MM.1S (cell line): ENCODE measurements around the gene HCN1.

Experiments
- DNase-seq: peaks from one replicate; pipeline ENCODE4 v3.0.0-alpha.2; 2015
- H2AFZ ChIP-seq: fragments of 300-600 bp; sonication (generic); 2 replicates; pipeline ENCODE4 v1.6.0; 2016; ENCODE audit warnings: antibody characterized with exemption, low read length
- H3F3A ChIP-seq: fragments of 300-600 bp; sonication (generic); 2 replicates; pipeline ENCODE4 v1.6.1; 2016; ENCODE audit warnings: mild to moderate bottlenecking, antibody characterized with exemption, low read length, moderate library complexity, mixed read lengths; ENCODE audit not compliant: insufficient read depth
- H3K27ac ChIP-seq: fragments of 300-600 bp; sonication (generic); 2 replicates; pipeline ENCODE4 v1.5.1; 2016; ENCODE audit warnings: mild to moderate bottlenecking, low read length
- H3K27me3 ChIP-seq: fragments of 300-600 bp; sonication (generic); replicated peaks from 2 replicates; pipeline ENCODE4 v1.6.0; 2016; ENCODE audit warnings: low read length; ENCODE audit not compliant: insufficient read depth
- H3K36me3 ChIP-seq: fragments of 300-600 bp; sonication (generic); replicated peaks from 2 replicates; pipeline ENCODE4 v1.6.1; 2016; ENCODE audit warnings: mild to moderate bottlenecking, low read length, mixed read lengths; ENCODE audit not compliant: insufficient read depth
- H3K4me1 ChIP-seq: fragments of 300-600 bp; sonication (generic); 2 replicates; pipeline ENCODE4 v1.6.1; 2016; ENCODE audit warnings: low read length, mixed read lengths
- H3K4me2 ChIP-seq: fragments of 300-600 bp; sonication (generic); 2 replicates; pipeline ENCODE4 v1.6.0; 2016; ENCODE audit warnings: low read depth, low read length
- H3K4me3 ChIP-seq: fragments of 300-600 bp; sonication (generic); 2 replicates; pipeline ENCODE4 v1.5.1; 2016; ENCODE audit warnings: low read length, mixed read lengths
- H3K79me2 ChIP-seq: fragments of 300-600 bp; sonication (generic); 2 replicates; pipeline ENCODE4 v1.6.1; 2016; ENCODE audit warnings: mixed run types, low read length, mixed read lengths
- H3K9ac ChIP-seq: fragments of 300-600 bp; sonication (generic); 2 replicates; pipeline ENCODE4 v1.6.1; 2016; ENCODE audit warnings: low read length, mixed read lengths
- H3K9me2 ChIP-seq: fragments of 300-600 bp; sonication (generic); replicated peaks from 2 replicates; pipeline ENCODE4 v1.6.1; 2016; ENCODE audit warnings: mild to moderate bottlenecking, low read length, mixed read lengths; ENCODE audit not compliant: insufficient read depth
- H3K9me3 ChIP-seq: fragments of 300-600 bp; sonication (generic); replicated peaks from 2 replicates; pipeline ENCODE4 v1.6.1; 2016; ENCODE audit warnings: mild to moderate bottlenecking, low read length, mixed read lengths; ENCODE audit not compliant: insufficient read depth
- H4K20me1 ChIP-seq: fragments of 300-600 bp; sonication (generic); 2 replicates; pipeline ENCODE4 v1.6.1; 2016; ENCODE audit warnings: mild to moderate bottlenecking, low read length, moderate library complexity, mixed read lengths; ENCODE audit not compliant: insufficient read depth
- EZH2 ChIP-seq: fragments of 300-600 bp; sonication (generic); optimal IDR thresholded peaks from 2 replicates; pipeline ENCODE3; 2017; ENCODE audit warnings: low read depth, mild to moderate bottlenecking, antibody characterized with exemption, low read length, mixed read lengths
- EZH2phosphoT487 ChIP-seq: fragments of 300-600 bp; sonication (generic); IDR thresholded peaks from 2 replicates; pipeline ENCODE4 v1.6.1; 2018; ENCODE audit warnings: antibody characterized with exemption, low read length
- TF ChIP-seq, protein P1 (sequence below): fragments of 300-600 bp; sonication (generic); IDR thresholded peaks from 2 replicates; pipeline ENCODE4 v1.5.1; 2016; ENCODE audit warnings: antibody characterized with exemption, low read length, mixed read lengths

The HCN1 gene

DNA sequence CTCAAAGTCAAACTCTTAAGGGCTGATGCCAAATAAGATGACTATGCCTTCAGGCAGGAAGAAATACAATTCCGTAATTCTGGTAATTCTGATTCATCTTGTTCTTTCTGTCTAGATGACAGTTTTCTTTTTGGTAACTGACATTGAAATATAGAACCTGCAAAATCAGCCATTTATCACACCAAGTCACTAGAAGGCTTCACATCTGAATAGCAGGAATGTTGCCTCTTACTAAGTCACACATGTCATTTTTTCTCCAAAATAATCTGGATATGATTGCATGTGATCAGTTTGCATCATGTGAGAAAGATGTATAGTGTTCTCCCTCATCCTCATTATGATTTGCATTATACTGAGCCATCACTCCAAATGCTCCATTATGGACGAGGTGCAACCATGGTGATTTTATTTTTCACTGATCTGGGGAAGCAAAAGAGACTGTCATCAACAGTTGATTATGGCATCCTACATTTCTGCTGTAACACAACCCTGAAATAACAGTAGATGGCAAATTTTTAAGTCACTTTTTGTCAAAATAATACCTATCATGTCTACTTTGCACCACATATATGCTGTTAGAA, 69.0 kb downstream of the HCN1 start:
- Histone ChIP-seq H3K9ac (no peak overlapping the region), H4K20me1 (no peaks in the 10 kb centered on the region), H3K9me2 (no peaks in the 10 kb centered on the region), H3K9me3 (no peaks in the 10 kb centered on the region), H3F3A (no peaks in the 10 kb centered on the region), H3K27ac (no peak overlapping the region), H3K4me2 (no peak overlapping the region), H3K27me3 (no peaks in the 10 kb centered on the region), H3K36me3 (no peaks in the 10 kb centered on the region), H3K4me1 (no peaks in the 10 kb centered on the region), H3K79me2 (no peaks in the 10 kb centered on the region), H2AFZ (no peak overlapping the region), H3K4me3 (no peak overlapping the region)
- no peak for DNase-seq
- TF ChIP-seq, protein P1, sequence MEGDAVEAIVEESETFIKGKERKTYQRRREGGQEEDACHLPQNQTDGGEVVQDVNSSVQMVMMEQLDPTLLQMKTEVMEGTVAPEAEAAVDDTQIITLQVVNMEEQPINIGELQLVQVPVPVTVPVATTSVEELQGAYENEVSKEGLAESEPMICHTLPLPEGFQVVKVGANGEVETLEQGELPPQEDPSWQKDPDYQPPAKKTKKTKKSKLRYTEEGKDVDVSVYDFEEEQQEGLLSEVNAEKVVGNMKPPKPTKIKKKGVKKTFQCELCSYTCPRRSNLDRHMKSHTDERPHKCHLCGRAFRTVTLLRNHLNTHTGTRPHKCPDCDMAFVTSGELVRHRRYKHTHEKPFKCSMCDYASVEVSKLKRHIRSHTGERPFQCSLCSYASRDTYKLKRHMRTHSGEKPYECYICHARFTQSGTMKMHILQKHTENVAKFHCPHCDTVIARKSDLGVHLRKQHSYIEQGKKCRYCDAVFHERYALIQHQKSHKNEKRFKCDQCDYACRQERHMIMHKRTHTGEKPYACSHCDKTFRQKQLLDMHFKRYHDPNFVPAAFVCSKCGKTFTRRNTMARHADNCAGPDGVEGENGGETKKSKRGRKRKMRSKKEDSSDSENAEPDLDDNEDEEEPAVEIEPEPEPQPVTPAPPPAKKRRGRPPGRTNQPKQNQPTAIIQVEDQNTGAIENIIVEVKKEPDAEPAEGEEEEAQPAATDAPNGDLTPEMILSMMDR, result no peak
- no peak for TF ChIP-seq EZH2phosphoT487
- no peak for TF ChIP-seq EZH2

DNA sequence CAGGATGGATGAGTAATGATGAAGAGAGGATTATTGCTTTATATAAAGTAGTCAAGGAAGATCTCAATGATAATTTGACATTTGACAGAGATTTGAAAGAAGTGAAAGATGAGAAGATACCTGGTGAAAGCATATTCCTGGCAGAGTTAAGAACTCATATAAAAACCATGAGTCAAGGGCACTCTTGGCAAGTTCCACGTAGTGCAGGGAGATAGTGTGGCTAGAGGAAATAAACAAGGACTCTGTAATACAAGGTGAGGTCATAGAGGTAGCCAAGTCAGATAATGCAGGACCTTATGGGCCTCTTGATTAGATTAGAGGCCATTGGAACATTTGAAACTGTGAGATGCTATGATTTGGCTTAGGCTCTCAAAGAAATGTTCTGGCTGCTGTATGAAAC, 72.3 kb downstream of the HCN1 start:
- Histone ChIP-seq H4K20me1 (no peaks in the 10 kb centered on the region), H2AFZ (no peak overlapping the region), H3K9me2 (no peaks in the 10 kb centered on the region), H3K4me3 (no peak overlapping the region), H3F3A (no peaks in the 10 kb centered on the region), H3K27ac (no peak overlapping the region), H3K4me1 (no peaks in the 10 kb centered on the region), H3K79me2 (no peaks in the 10 kb centered on the region), H3K36me3 (no peaks in the 10 kb centered on the region), H3K4me2 (no peak overlapping the region), H3K9me3 (no peaks in the 10 kb centered on the region), H3K9ac (no peak overlapping the region), H3K27me3 (no peaks in the 10 kb centered on the region)
- TF ChIP-seq, protein P1, result no peak
- TF ChIP-seq EZH2phosphoT487 (no peak), EZH2 (no peak)
- DNase-seq, result no peak

DNA sequence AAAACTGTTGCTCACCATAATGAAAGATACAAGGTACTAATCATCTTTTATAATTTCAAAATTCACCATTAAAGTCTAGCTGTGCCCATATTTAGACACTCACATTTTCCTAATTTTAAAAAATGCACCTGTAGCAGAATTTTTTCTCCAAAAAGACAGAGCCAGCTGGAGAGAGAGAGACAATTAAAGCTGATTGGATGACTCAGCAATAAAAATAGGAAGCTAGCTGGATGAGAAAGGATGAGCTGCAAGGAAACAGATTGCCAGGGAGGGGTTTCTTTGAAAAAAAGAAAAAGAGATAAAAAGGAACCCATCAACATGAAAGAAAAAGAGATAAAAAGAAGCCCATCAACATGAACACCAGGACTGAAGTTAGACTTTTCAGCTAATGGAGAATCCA, 73.8 kb downstream of the HCN1 start:
- Histone ChIP-seq H3K4me2 (no peak overlapping the region), H3K27ac (no peak overlapping the region), H3K4me3 (no peak overlapping the region), H3K9me3 (no peaks in the 10 kb centered on the region), H3K79me2 (no peaks in the 10 kb centered on the region), H3F3A (no peaks in the 10 kb centered on the region), H3K36me3 (no peaks in the 10 kb centered on the region), H2AFZ (no peak overlapping the region), H3K9me2 (no peaks in the 10 kb centered on the region), H3K27me3 (no peaks in the 10 kb centered on the region), H4K20me1 (no peaks in the 10 kb centered on the region), H3K9ac (no peak overlapping the region), H3K4me1 (no peaks in the 10 kb centered on the region)
- DNase-seq, result no peak
- TF ChIP-seq, protein P1, result no peak
- TF ChIP-seq EZH2phosphoT487 (no peak), EZH2 (no peak)
